ENCODE data around the gene SNAP47.

The SNAP47 gene

DNA sequence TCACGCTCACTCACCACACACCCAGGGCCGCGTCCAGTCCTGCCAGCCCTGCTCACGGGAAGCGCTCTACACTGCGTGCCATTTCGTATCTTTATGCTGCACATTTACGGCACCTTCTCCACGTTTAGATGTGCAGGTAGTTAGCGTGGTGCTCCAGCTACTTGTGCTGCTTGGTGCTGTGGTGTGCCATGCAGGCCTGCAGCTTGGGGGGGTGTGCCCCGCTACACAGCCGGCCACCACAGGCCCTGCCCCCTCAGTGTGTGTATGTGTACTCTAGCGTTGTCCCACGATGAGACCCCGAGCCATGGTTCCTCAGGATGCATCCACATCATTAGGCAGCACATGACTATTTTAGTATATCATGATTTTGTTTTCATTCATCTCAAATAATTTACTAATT lies 38.3 kb downstream of the SNAP47 start:
- Histone ChIP-seq H3K27me3 (no peaks in the 10 kb centered on the region), H3K9me3 (no peaks in the 10 kb centered on the region), H3K36me3 (peaks cover 81% of the 10 kb centered on the region), H3K27ac (no peak overlapping the region), H3K4me3 (no peak overlapping the region), H3K4me1 (peaks cover 5% of the 10 kb centered on the region), H3K9ac (no peak overlapping the region), H3K4me2 (no peak overlapping the region), H4K20me1 (peaks cover 43% of the 10 kb centered on the region)
- no peak for TF ChIP-seq Cebpa-rat (IDR thresholded peaks at IDR 0.05)

GRCh38 chr1:227774051-227774731 lies 39.0 kb downstream of the SNAP47 start:
- Histone ChIP-seq H3K9me3 (no peaks in the 10 kb centered on the region), H3K4me1 (peaks cover 5% of the 10 kb centered on the region), H3K36me3 (peaks cover 81% of the 10 kb centered on the region), H3K27ac (no peak overlapping the region), H3K4me3 (no peak overlapping the region), H3K27me3 (no peaks in the 10 kb centered on the region), H3K4me2 (no peak overlapping the region), H3K9ac (no peak overlapping the region), H4K20me1 (peaks cover 44% of the 10 kb centered on the region)
- no peak for TF ChIP-seq Cebpa-rat (IDR thresholded peaks at IDR 0.05)

DNA sequence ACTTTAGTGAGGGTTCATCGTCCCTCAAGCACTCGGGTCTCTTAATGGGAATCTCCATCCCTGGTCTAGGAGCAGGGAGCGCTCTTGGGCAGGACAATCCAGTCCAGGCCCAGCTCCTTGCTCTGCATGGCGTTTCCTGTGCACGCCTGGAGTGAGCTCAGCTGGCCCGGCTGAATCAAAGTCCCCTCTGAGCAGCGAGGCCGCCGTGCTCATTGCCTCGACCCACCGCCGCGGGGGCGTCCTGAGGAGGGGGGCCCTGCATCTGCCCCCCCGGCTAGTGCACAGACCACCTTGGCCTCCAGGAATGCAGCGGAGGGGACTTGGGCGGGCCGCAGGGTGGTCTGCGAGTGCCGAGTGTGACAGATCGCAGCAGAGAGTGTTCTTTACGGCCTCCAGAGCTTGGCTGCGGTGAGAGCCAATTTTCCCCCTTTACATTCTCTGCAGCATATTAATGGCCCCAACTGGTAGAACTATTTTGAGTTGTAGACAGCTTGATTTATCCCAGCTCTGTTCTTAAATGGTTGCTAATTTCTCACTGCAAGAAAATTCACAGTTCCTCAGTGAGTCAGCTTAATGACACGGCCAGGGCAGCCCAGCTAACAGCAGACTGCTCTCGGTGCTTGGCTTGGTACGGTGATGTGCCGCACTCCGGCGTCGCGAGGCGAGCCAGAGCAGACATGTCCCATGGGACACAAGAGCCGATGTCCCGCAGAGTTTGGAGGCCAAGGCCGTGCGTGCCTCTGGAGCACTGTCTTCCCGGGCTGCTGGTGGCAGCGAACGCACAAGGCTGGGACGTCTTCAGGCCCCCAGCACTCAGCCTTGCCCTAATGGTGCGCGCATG lies 39.8 kb downstream of the SNAP47 start:
- no peak overlapping the region for H3K4me2 ChIP-seq
- H3K9me3 ChIP-seq: no peaks in the 10 kb centered on the region
- no peak for TF ChIP-seq Cebpa-rat (IDR thresholded peaks at IDR 0.05)
- H3K27ac ChIP-seq: no peak overlapping the region
- H3K4me3 ChIP-seq: no peak overlapping the region
- no peaks in the 10 kb centered on the region for H3K27me3 ChIP-seq
- peaks cover 48% of the 10 kb centered on the region for H4K20me1 ChIP-seq
- peaks cover 81% of the 10 kb centered on the region for H3K36me3 ChIP-seq
- no peak overlapping the region for H3K9ac ChIP-seq
- H3K4me1 ChIP-seq: peaks cover 5% of the 10 kb centered on the region

DNA sequence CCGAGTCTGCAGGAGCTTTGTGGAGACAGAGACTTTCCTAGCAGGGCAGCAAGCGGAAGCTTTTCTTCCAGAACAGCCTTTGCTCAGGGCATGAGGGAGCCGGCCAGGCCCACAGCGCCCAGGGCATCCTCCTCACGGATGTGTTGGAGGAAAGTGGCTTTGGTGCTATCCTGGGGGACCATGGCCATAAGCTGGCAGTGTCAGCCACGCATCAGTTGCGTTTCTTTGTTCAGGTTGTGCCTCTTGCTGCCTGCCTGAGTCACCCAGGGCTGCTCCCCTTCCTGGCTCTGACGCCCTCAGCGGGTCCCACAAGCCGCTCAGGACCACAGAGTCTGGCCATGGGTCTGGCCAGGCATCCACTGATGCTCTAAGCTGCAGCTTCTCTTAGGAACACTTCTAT lies 40.6 kb downstream of the SNAP47 start:
- no peak for TF ChIP-seq Cebpa-rat (IDR thresholded peaks at IDR 0.05)
- Histone ChIP-seq H4K20me1 (peaks cover 52% of the 10 kb centered on the region), H3K27me3 (no peaks in the 10 kb centered on the region), H3K4me1 (peaks cover 5% of the 10 kb centered on the region), H3K36me3 (peaks cover 81% of the 10 kb centered on the region), H3K9ac (no peak overlapping the region), H3K9me3 (no peaks in the 10 kb centered on the region), H3K27ac (no peak overlapping the region), H3K4me3 (no peak overlapping the region), H3K4me2 (no peak overlapping the region)

DNA sequence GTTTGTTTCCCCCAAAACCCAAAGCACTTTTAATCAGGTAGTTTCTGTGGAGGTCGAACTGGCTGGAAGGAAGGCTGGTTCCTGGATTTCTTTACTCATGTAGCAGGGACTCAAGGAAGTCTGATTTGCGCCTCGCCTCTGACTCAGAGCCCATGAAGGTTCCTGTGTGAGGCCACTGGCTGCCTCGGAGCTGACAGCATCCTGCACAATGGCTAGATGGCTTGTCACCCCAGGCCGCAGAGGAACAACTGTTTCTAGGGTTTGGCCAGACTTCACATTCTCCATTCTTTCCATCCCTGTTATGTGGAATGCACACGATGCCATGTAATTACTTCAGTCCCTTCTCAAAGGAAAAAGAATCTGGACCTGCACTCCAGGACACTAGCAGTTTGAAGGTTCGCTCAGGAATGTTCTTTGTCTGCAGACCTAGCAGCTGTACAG lies 41.1 kb downstream of the SNAP47 start:
- Histone ChIP-seq H3K36me3 (peaks cover 81% of the 10 kb centered on the region), H3K4me1 (peaks cover 5% of the 10 kb centered on the region), H3K4me2 (no peak overlapping the region), H3K4me3 (no peak overlapping the region), H3K9ac (no peak overlapping the region), H3K27ac (no peak overlapping the region), H3K27me3 (no peaks in the 10 kb centered on the region), H4K20me1 (peaks cover 56% of the 10 kb centered on the region), H3K9me3 (no peaks in the 10 kb centered on the region)
- TF ChIP-seq Cebpa-rat (IDR thresholded peaks at IDR 0.05): no peak

GRCh38 chr1:227777156-227777555 lies 41.9 kb downstream of the SNAP47 start:
- Histone ChIP-seq H3K9ac (no peak overlapping the region), H3K27me3 (no peaks in the 10 kb centered on the region), H3K4me2 (no peak overlapping the region), H3K4me1 (peaks cover 5% of the 10 kb centered on the region), H3K9me3 (no peaks in the 10 kb centered on the region), H3K4me3 (no peak overlapping the region), H3K27ac (no peak overlapping the region), H3K36me3 (peaks cover 80% of the 10 kb centered on the region), H4K20me1 (peaks cover 56% of the 10 kb centered on the region)
- no peak for TF ChIP-seq Cebpa-rat (IDR thresholded peaks at IDR 0.05)

DNA sequence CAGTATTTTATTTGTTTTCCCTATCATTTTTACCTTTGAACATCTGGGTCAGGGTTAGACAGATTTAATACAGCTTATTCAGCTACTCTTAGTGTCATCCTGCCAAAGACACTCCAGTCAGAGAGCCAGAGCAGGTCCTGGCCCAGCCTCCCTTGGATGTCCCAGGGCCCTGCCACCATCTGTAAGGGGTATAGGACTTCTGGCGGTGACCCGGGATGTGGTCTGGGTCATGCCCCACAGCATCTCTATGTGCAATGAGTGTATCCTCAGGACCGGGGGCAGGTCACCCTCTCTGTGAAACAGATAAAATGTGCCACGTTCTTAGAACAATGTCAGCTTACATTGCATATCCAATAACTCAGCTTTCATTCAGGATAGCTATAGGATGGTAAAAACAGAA lies 42.4 kb downstream of the SNAP47 start:
- Histone ChIP-seq H4K20me1 (peaks cover 56% of the 10 kb centered on the region), H3K4me2 (no peak overlapping the region), H3K36me3 (peaks cover 79% of the 10 kb centered on the region), H3K27me3 (no peaks in the 10 kb centered on the region), H3K9ac (no peak overlapping the region), H3K4me1 (peaks cover 5% of the 10 kb centered on the region), H3K4me3 (no peak overlapping the region), H3K9me3 (no peaks in the 10 kb centered on the region), H3K27ac (no peak overlapping the region)
- no peak for TF ChIP-seq Cebpa-rat (IDR thresholded peaks at IDR 0.05)

DNA sequence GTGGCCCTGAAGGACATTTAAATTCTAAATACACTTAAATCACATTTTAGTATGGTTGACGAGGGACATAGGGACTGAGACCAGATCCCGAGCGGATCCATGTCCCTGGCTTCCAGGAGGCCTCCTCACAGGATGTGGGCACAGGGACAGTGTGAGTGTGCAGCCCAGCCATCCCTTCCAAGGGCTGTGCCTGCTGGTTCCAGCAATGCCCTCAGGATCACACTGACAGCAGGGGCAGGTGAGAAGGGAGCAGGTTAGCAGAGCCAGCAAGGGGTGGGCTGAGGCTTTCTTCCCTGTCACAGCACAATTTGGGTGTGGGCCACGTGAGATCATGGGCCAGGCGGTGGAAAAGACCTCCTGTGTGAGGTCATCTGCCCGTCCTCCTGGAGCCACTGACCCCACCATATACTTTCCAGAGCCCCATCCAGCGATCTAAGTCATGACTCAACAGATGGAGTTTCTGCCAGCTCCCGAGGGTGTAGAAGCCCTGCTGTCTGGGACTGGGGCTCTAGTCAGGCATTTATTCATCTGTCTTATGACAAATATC lies 43.2 kb downstream of the SNAP47 start:
- peaks cover 56% of the 10 kb centered on the region for H4K20me1 ChIP-seq
- H3K4me3 ChIP-seq: no peak overlapping the region
- no peaks in the 10 kb centered on the region for H3K9me3 ChIP-seq
- peaks cover 77% of the 10 kb centered on the region for H3K36me3 ChIP-seq
- TF ChIP-seq Cebpa-rat (IDR thresholded peaks at IDR 0.05): no peak
- no peak overlapping the region for H3K9ac ChIP-seq
- no peak overlapping the region for H3K4me2 ChIP-seq
- H3K4me1 ChIP-seq: peaks cover 5% of the 10 kb centered on the region
- H3K27me3 ChIP-seq: no peaks in the 10 kb centered on the region
- H3K27ac ChIP-seq: no peak overlapping the region

DNA sequence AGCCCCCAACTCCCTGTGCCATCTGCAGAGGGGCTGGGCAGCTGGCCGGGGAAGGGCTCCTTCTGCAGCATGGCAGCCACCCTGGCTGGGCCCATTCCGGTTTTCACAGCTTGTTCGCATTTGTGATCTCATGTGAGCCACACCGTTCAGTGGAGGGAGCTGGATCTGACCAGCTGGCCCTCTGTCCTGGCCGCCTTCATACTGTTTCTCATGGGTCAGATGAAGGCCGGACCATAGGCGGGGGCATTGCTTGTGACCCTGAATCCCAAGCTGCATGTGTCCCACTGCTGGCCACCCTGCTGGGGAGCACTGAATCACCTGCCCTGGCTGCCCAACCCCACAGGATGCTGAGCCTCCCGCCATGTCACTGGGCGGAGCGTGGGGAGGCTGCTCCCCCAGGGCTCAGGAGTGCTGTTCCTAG lies 43.8 kb downstream of the SNAP47 start:
- no peaks in the 10 kb centered on the region for H3K9me3 ChIP-seq
- H3K27ac ChIP-seq: no peak overlapping the region

DNA sequence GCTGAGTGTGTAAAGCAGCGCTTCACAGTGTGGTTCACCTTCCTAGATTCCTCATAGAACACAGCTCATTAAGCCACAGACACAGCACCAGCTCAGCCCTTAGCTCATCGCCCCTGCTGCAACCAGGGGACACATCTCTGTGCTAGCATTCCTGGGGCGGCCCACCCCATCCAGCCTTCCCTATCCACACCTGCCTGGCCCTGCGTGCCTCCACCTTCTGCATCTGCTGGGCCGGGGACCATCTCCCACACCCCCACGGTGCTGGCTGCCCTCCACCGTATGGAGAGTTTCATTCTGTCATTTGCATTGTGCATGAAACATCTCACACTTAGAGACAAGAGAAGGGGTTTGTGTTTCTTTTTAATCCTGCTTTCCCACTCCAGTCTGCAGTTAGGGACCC lies 44.5 kb downstream of the SNAP47 start:
- no peak for TF ChIP-seq Cebpa-rat (IDR thresholded peaks at IDR 0.05)

More for the DNA sequence above, 43.8 kb downstream of the SNAP47 start:
- Histone ChIP-seq H3K27me3 (no peaks in the 10 kb centered on the region), H3K4me1 (peaks cover 1% of the 10 kb centered on the region), H3K36me3 (peaks cover 72% of the 10 kb centered on the region), H4K20me1 (peaks cover 51% of the 10 kb centered on the region), H3K4me2 (no peak overlapping the region), H3K4me3 (no peak overlapping the region), H3K9ac (no peak overlapping the region)
- no peak for TF ChIP-seq Cebpa-rat (IDR thresholded peaks at IDR 0.05)

More for the DNA sequence above, 44.5 kb downstream of the SNAP47 start:
- Histone ChIP-seq H3K9ac (no peak overlapping the region), H4K20me1 (peaks cover 44% of the 10 kb centered on the region), H3K9me3 (no peaks in the 10 kb centered on the region), H3K4me1 (no peaks in the 10 kb centered on the region), H3K4me3 (no peak overlapping the region), H3K36me3 (peaks cover 67% of the 10 kb centered on the region), H3K27me3 (no peaks in the 10 kb centered on the region), H3K27ac (no peak overlapping the region), H3K4me2 (no peak overlapping the region)

Measured in BLaER1 (cell line).